ENCODE measurements around the gene PNPLA2. TPM values are rescaled to one million over a fixed set of nuclear protein-coding genes. Genes with fewer than 3 reads are reported as not detected.

The PNPLA2 gene
- total RNA-seq, 3 donors from 2014 or later: 103 to 266 (median 109) TPM

- intact Hi-C loops (cut with DNase I; ENCODE audit: low total_unique reads): no loop called here
- Histone ChIP-seq H3K27ac (peak overlapping the region in 1 of 2 donors; percentile 94), H3K4me3 (peak overlapping the region; percentile 36 to 79 (median 45)), H3K27me3 (no peaks in the 10 kb centered on the region), H3K4me1 (peaks cover 37 to 48% of the 10 kb centered on the region in 2 donors), H3K9me3 (no peaks in the 10 kb centered on the region), H3K36me3 (no peaks in the 10 kb centered on the region)
- no peak for TF ChIP-seq POLR2A (IDR thresholded peaks at IDR 0.05)
- TF ChIP-seq CTCF (IDR thresholded peaks at IDR 0.05): no peak
- no peak for TF ChIP-seq POLR2AphosphoS5 (IDR thresholded peaks at IDR 0.05)
- DNase-seq (ENCODE audit: low spot score in 2 of 2): peak; percentile 74 to 75
Measured at GRCh38 chr11:830295-831117, 11.8 kb downstream of the PNPLA2 start.

- Histone ChIP-seq H3K9me3 (no peaks in the 10 kb centered on the region), H3K36me3 (no peaks in the 10 kb centered on the region), H3K4me1 (peaks cover 37 to 45% of the 10 kb centered on the region in 2 donors), H3K4me3 (peak overlapping the region in 2 of 3 donors; percentile 45 to 79), H3K27ac (no peak overlapping the region), H3K27me3 (no peaks in the 10 kb centered on the region)
- TF ChIP-seq CTCF (IDR thresholded peaks at IDR 0.05) (no peak), POLR2AphosphoS5 (IDR thresholded peaks at IDR 0.05) (no peak), POLR2A (IDR thresholded peaks at IDR 0.05) (no peak)
- intact Hi-C loops (cut with DNase I; ENCODE audit: low total_unique reads): no loop called here
- no peak for DNase-seq (ENCODE audit: low spot score in 2 of 2)
Measured at GRCh38 chr11:831118-831864, 12.6 kb downstream of the PNPLA2 start.

GRCh38 chr11:831961-832528, 13.3 kb downstream of the PNPLA2 start:
- Histone ChIP-seq H3K27ac (peak overlapping the region; percentile 84 to 93), H3K36me3 (no peaks in the 10 kb centered on the region), H3K27me3 (no peaks in the 10 kb centered on the region), H3K4me1 (peaks cover 35 to 45% of the 10 kb centered on the region in 2 donors), H3K9me3 (no peaks in the 10 kb centered on the region), H3K4me3 (peak overlapping the region; percentile 71 to 79 (median 76))
- TF ChIP-seq POLR2A (IDR thresholded peaks at IDR 0.05): no peak
- no peak for TF ChIP-seq POLR2AphosphoS5 (IDR thresholded peaks at IDR 0.05)
- TF ChIP-seq CTCF (IDR thresholded peaks at IDR 0.05): no peak
- DNase-seq (ENCODE audit: low spot score in 2 of 2): no peak
- intact Hi-C loops (cut with DNase I; ENCODE audit: low total_unique reads): no loop called here

GRCh38 chr11:832529-833113, 13.9 kb downstream of the PNPLA2 start, which contains the start of gene CD151:
Gene CD151, plus strand, starts transcription at chr11:832952. Its CDS starts 3,118 bp downstream, at chr11:836070.
- intact Hi-C loops (cut with DNase I; ENCODE audit: low total_unique reads): no loop called here
- Histone ChIP-seq H3K4me3 (peak within 1 kb of the TSS; percentile 71 to 79 (median 76)), H3K27me3 (no peaks in the 10 kb centered on the region), H3K4me1 (peaks cover 29 to 41% of the 10 kb centered on the region in 2 donors), H3K9me3 (no peaks in the 10 kb centered on the region), H3K36me3 (no peaks in the 10 kb centered on the region), H3K27ac (peak within 1 kb of the TSS; percentile 84 to 93)
- no peak for DNase-seq (ENCODE audit: low spot score in 2 of 2)
- TF ChIP-seq POLR2A (IDR thresholded peaks at IDR 0.05) (no peak), POLR2AphosphoS5 (IDR thresholded peaks at IDR 0.05) (peak in 1 of 3 donors; percentile 28), CTCF (IDR thresholded peaks at IDR 0.05) (no peak)
